ENCODE results near the gene CADPS. TPM values are rescaled to one million over a fixed set of nuclear protein-coding genes. Genes with fewer than 3 reads are reported as not detected.

The CADPS gene
- polyA plus RNA-seq, 1 experiment: 0.12 TPM

GRCh38 chr3:62647711-62648110, 227.5 kb downstream of the CADPS start:
- Histone ChIP-seq H3K9me3 (ENCODE audit: control insufficient read depth, insufficient read depth, low read length) (no peaks in the 10 kb centered on the region), H3K27ac (ENCODE audit: low read depth, low read length) (no peak overlapping the region), H3K4me3 (ENCODE audit: low read depth, low read length) (no peak overlapping the region), H3K27me3 (ENCODE audit: control insufficient read depth, insufficient read depth, low read length) (peaks cover 2% of the 10 kb centered on the region)
- ChIA-PET POLR2A (no interaction called here), CTCF (no interaction called here)
- DNase-seq (ENCODE audit: low read depth, low spot score): no peak
- TF ChIP-seq CTCF (IDR thresholded peaks at IDR 0.05; ENCODE audit: low read depth, low read length): no peak

- no peak overlapping the region for H3K27ac ChIP-seq (ENCODE audit: low read depth, low read length)
- H3K27me3 ChIP-seq (ENCODE audit: control insufficient read depth, insufficient read depth, low read length): no peaks in the 10 kb centered on the region
- ChIA-PET POLR2A (no interaction called here), CTCF (no interaction called here)
- no peak overlapping the region for H3K4me3 ChIP-seq (ENCODE audit: low read depth, low read length)
- no peaks in the 10 kb centered on the region for H3K9me3 ChIP-seq (ENCODE audit: control insufficient read depth, insufficient read depth, low read length)
- TF ChIP-seq CTCF (IDR thresholded peaks at IDR 0.05; ENCODE audit: low read depth, low read length): no peak
- DNase-seq (ENCODE audit: low read depth, low spot score): no peak
Observed at GRCh38 chr3:62644493-62644892, 230.7 kb downstream of the CADPS start.

GRCh38 chr3:62638316-62638715, 236.9 kb downstream of the CADPS start:
- ChIA-PET POLR2A (no interaction called here), CTCF (no interaction called here)
- no peaks in the 10 kb centered on the region for H3K9me3 ChIP-seq (ENCODE audit: control insufficient read depth, insufficient read depth, low read length)
- no peak overlapping the region for H3K27ac ChIP-seq (ENCODE audit: low read depth, low read length)
- H3K4me3 ChIP-seq (ENCODE audit: low read depth, low read length): no peak overlapping the region
- no peaks in the 10 kb centered on the region for H3K27me3 ChIP-seq (ENCODE audit: control insufficient read depth, insufficient read depth, low read length)
- TF ChIP-seq CTCF (IDR thresholded peaks at IDR 0.05; ENCODE audit: low read depth, low read length): no peak
- no peak for DNase-seq (ENCODE audit: low read depth, low spot score)

- CTCF ChIA-PET: interaction anchor here (0.6 to 2.3 kb wide), 2 partner anchors 10 to 14 kb away, joined by 3 to 10 read pairs; no protein-coding TSS in a partner anchor
- no peaks in the 10 kb centered on the region for H3K27me3 ChIP-seq (ENCODE audit: control insufficient read depth, insufficient read depth, low read length)
- no peaks in the 10 kb centered on the region for H3K9me3 ChIP-seq (ENCODE audit: control insufficient read depth, insufficient read depth, low read length)
- H3K4me3 ChIP-seq (ENCODE audit: low read depth, low read length): no peak overlapping the region
- POLR2A ChIA-PET: no interaction called here
- no peak for TF ChIP-seq CTCF (IDR thresholded peaks at IDR 0.05; ENCODE audit: low read depth, low read length)
- DNase-seq (ENCODE audit: low read depth, low spot score): no peak
- no peak overlapping the region for H3K27ac ChIP-seq (ENCODE audit: low read depth, low read length)
Observed at GRCh38 chr3:62636235-62636826, 238.9 kb downstream of the CADPS start.

GRCh38 chr3:62632510-62633294, 242.5 kb downstream of the CADPS start:
- ChIA-PET CTCF (no interaction called here), POLR2A (no interaction called here)
- H3K9me3 ChIP-seq (ENCODE audit: control insufficient read depth, insufficient read depth, low read length): no peaks in the 10 kb centered on the region
- H3K27ac ChIP-seq (ENCODE audit: low read depth, low read length): no peak overlapping the region
- DNase-seq (ENCODE audit: low read depth, low spot score): no peak
- no peak overlapping the region for H3K4me3 ChIP-seq (ENCODE audit: low read depth, low read length)
- H3K27me3 ChIP-seq (ENCODE audit: control insufficient read depth, insufficient read depth, low read length): no peaks in the 10 kb centered on the region
- TF ChIP-seq CTCF (IDR thresholded peaks at IDR 0.05; ENCODE audit: low read depth, low read length): peak; percentile 14; the same call in 1 of the 2 replicates
